ENCODE measurements around the gene ZNF609.

DNA sequence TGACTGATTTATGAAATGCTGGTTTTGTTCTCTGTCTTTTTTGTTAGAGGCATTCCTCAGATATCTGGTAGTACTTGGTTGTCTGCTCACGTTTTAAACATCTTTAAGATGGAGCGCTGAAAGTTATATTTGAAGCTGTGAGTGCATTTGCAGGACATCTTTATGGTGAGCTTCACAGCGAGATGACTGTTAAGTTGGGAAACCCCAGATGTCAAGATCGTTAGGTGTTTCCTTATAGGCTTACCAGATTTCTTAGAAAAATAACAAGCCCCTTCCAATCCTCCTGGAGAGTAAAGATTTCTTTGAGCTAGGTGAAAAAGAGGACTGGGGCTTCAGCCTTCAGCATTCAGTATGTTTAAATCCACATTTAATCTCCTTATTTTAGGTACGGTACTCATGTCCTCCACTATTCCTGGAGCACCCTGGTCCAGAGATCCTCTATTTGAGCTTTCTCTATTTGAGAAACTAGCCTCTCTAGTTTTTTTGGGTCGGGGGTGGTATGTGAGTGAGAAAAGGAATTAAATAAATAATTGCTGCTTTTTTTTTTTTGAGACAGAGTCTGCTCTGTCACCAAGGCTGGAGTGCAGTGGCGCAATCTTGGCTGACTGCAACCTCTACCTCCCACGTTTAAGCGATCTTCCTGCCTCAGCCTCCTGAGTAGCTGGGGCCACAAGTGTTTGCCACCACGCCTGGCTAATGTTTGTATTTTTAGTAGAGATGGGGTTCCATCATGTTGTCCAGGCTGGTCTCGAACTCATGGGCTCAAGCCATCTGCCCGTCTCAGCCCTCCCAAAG is 72.3 kb downstream of the ZNF609 start:
- TF ChIP-seq, protein P1, sequence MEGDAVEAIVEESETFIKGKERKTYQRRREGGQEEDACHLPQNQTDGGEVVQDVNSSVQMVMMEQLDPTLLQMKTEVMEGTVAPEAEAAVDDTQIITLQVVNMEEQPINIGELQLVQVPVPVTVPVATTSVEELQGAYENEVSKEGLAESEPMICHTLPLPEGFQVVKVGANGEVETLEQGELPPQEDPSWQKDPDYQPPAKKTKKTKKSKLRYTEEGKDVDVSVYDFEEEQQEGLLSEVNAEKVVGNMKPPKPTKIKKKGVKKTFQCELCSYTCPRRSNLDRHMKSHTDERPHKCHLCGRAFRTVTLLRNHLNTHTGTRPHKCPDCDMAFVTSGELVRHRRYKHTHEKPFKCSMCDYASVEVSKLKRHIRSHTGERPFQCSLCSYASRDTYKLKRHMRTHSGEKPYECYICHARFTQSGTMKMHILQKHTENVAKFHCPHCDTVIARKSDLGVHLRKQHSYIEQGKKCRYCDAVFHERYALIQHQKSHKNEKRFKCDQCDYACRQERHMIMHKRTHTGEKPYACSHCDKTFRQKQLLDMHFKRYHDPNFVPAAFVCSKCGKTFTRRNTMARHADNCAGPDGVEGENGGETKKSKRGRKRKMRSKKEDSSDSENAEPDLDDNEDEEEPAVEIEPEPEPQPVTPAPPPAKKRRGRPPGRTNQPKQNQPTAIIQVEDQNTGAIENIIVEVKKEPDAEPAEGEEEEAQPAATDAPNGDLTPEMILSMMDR (IDR thresholded peaks at IDR 0.05): no peak
- no peak for TF ChIP-seq EZH2phosphoT487 (IDR thresholded peaks at IDR 0.05)

Measured in neural progenitor cell (in vitro differentiated cells).